Bronchial epithelial cell (primary cell): ENCODE data around the gene C7orf25. TPM values are rescaled to one million over a fixed set of nuclear protein-coding genes. Genes with fewer than 3 reads are reported as not detected.

Experiments used
- DNase-seq: peaks from one replicate; pipeline ENCODE4 v3.0.0-alpha.2; 2010; ENCODE audit warnings: low read depth
- FAIRE-seq: peaks from 2 replicates; lab custom pipeline; 2011; peaks lifted over from hg19 to GRCh38; lab: Jason Lieb, UNC
- H3K27me3 ChIP-seq: 2 replicates; pipeline ENCODE4 v1.5.1; 2011; ENCODE audit warnings: low read length; ENCODE audit not compliant: control insufficient read depth, insufficient read depth
- H3K36me3 ChIP-seq: 2 replicates; pipeline ENCODE4 v1.5.1; 2011; ENCODE audit warnings: low read length; ENCODE audit not compliant: control insufficient read depth, insufficient read depth
- H3K4me3 ChIP-seq: 2 replicates; pipeline ENCODE4 v1.5.1; 2011; ENCODE audit warnings: mild to moderate bottlenecking, low read depth, low read length, control low read depth
- CTCF ChIP-seq: IDR thresholded peaks from 2 replicates; pipeline ENCODE4 v1.5.1; 2011; ENCODE audit warnings: mild to moderate bottlenecking, moderate library complexity, low read length, control low read depth, inconsistent platforms; ENCODE audit not compliant: insufficient read depth, severe bottlenecking
- total RNA-seq: library from RNA; depleted of rRNA; stranded (reverse); fragments of >200 nt; gene quantifications from 2 replicates; pipeline ENCODE4 v1.2.1, GENCODE V29; 2014

The C7orf25 gene
- total RNA-seq, 1 donor from 2014 or later = 3.2 TPM

GRCh38 chr7:42883950-42884349 is 27.9 kb downstream of the C7orf25 start:
- no peaks in the 10 kb centered on the region for H3K36me3 ChIP-seq
- H3K27me3 ChIP-seq = no peaks in the 10 kb centered on the region
- FAIRE-seq (no peak), DNase-seq (peak; percentile 90)
- TF ChIP-seq CTCF = no peak
- H3K4me3 ChIP-seq = no peak overlapping the region

- Histone ChIP-seq H3K36me3 (no peaks in the 10 kb centered on the region), H3K27me3 (no peaks in the 10 kb centered on the region), H3K4me3 (no peak overlapping the region)
- no peak for DNase-seq
- TF ChIP-seq CTCF = no peak
- no peak for FAIRE-seq
Measured at GRCh38 chr7:42880392-42880791, 31.5 kb downstream of the C7orf25 start.

- no peak for FAIRE-seq
- no peak for TF ChIP-seq CTCF
- H3K4me3 ChIP-seq = no peak overlapping the region
- DNase-seq = no peak
- no peaks in the 10 kb centered on the region for H3K27me3 ChIP-seq
- H3K36me3 ChIP-seq = no peaks in the 10 kb centered on the region
Measured at GRCh38 chr7:42878303-42878702, 33.6 kb downstream of the C7orf25 start.

GRCh38 chr7:42877862-42878261 is 34.0 kb downstream of the C7orf25 start:
- no peak for TF ChIP-seq CTCF
- Histone ChIP-seq H3K36me3 (no peaks in the 10 kb centered on the region), H3K4me3 (no peak overlapping the region), H3K27me3 (no peaks in the 10 kb centered on the region)
- no peak for DNase-seq
- no peak for FAIRE-seq

- peak; percentile 72 for TF ChIP-seq CTCF
- H3K36me3 ChIP-seq = no peaks in the 10 kb centered on the region
- H3K4me3 ChIP-seq = no peak overlapping the region
- H3K27me3 ChIP-seq = no peaks in the 10 kb centered on the region
- FAIRE-seq = no peak
- peak; percentile 66 for DNase-seq
Measured at GRCh38 chr7:42876182-42877068, 35.4 kb downstream of the C7orf25 start.
